Activated T-cell treated with anti-CD3 and anti-CD28 coated beads, Interleukin-2, amount 50 U/mL, for 72 hours (primary cell): ENCODE data around the gene KCNQ4. TPM values are rescaled to one million over a fixed set of nuclear protein-coding genes. Genes with fewer than 3 reads are reported as not detected.

Experiments
- ATAC-seq, 2 donors: fragments of 150-1000 bp; cut with Tn5 transposase; replicated peaks in 1 of 2; 2 replicates each; pipeline ENCODE4 v1.10.0; 2021; ENCODE audit warnings: moderate library complexity in 2 of 2, mild to moderate bottlenecking in 1 of 2
- DNase-seq, 2 donors: peaks; one replicate each; pipeline ENCODE4 v3.0.0; 2021 to 2022; ENCODE audit warnings: mixed read lengths in 1 of 2
- H3K27ac Mint-ChIP-seq: one replicate; pipeline ENCODE4 v1.8.0; 2022; ENCODE audit warnings: mild to moderate bottlenecking, moderate library complexity, mixed read lengths
- H3K27me3 Mint-ChIP-seq: one replicate; pipeline ENCODE4 v1.8.0; 2022; ENCODE audit warnings: low read depth, mixed read lengths
- H3K36me3 Mint-ChIP-seq, 2 donors: one replicate each; pipeline ENCODE4 v1.8.0; 2022; ENCODE audit warnings: mixed read lengths in 2 of 2, mild to moderate bottlenecking in 1 of 2; ENCODE audit not compliant: insufficient read depth in 2 of 2
- H3K4me1 Mint-ChIP-seq: one replicate; pipeline ENCODE4 v1.8.0; 2022; ENCODE audit warnings: low read depth, mixed read lengths
- H3K4me3 Mint-ChIP-seq, 2 donors: one replicate each; pipeline ENCODE4 v1.8.0; 2022; ENCODE audit warnings: mild to moderate bottlenecking in 2 of 2, mixed read lengths in 2 of 2, moderate library complexity in 2 of 2
- H3K9me3 Mint-ChIP-seq, 2 donors: one replicate each; pipeline ENCODE4 v1.8.0; 2022; ENCODE audit warnings: mixed read lengths in 2 of 2
- total RNA-seq, 2 donors: library from RNA; stranded (reverse); gene quantifications; one replicate each; pipeline ENCODE4 v1.2.3, GENCODE V29; 2022

Gene KCNQ4
- total RNA-seq, 2 donors from 2014 or later: 0.58 to 0.60 TPM

GRCh38 chr1:40746344-40747090 is 37.1 kb upstream of the KCNQ4 start:
- no peaks in the 10 kb centered on the region for H3K9me3 Mint-ChIP-seq
- H3K36me3 Mint-ChIP-seq: peaks cover 4 to 25% of the 10 kb centered on the region in 2 donors
- no peak for ATAC-seq
- no peak for DNase-seq
- no peak overlapping the region for H3K4me3 Mint-ChIP-seq
- H3K4me1 Mint-ChIP-seq: peaks cover 50% of the 10 kb centered on the region
- H3K27me3 Mint-ChIP-seq: no peaks in the 10 kb centered on the region
- peak overlapping the region; percentile 17 for H3K27ac Mint-ChIP-seq

GRCh38 chr1:40748841-40749718 is 34.5 kb upstream of the KCNQ4 start:
- H3K27ac Mint-ChIP-seq: no peak overlapping the region
- H3K4me3 Mint-ChIP-seq: no peak overlapping the region
- H3K9me3 Mint-ChIP-seq: no peaks in the 10 kb centered on the region
- no peak for DNase-seq
- H3K4me1 Mint-ChIP-seq: peaks cover 49% of the 10 kb centered on the region
- ATAC-seq: no peak
- peaks cover 6 to 17% of the 10 kb centered on the region in 2 donors for H3K36me3 Mint-ChIP-seq
- no peaks in the 10 kb centered on the region for H3K27me3 Mint-ChIP-seq

GRCh38 chr1:40749817-40750216 is 33.8 kb upstream of the KCNQ4 start:
- Mint-ChIP-seq H3K4me3 (no peak overlapping the region), H3K9me3 (no peaks in the 10 kb centered on the region), H3K27me3 (no peaks in the 10 kb centered on the region), H3K4me1 (peaks cover 53% of the 10 kb centered on the region), H3K27ac (no peak overlapping the region), H3K36me3 (peaks cover 6 to 17% of the 10 kb centered on the region in 2 donors)
- DNase-seq (no peak), ATAC-seq (no peak)

GRCh38 chr1:40750451-40750908 is 33.1 kb upstream of the KCNQ4 start:
- H3K4me3 Mint-ChIP-seq: no peak overlapping the region
- ATAC-seq: no peak
- peaks cover 48% of the 10 kb centered on the region for H3K4me1 Mint-ChIP-seq
- H3K36me3 Mint-ChIP-seq: peaks cover 4 to 17% of the 10 kb centered on the region in 2 donors
- peak overlapping the region; percentile 46 for H3K27ac Mint-ChIP-seq
- H3K27me3 Mint-ChIP-seq: no peaks in the 10 kb centered on the region
- H3K9me3 Mint-ChIP-seq: no peaks in the 10 kb centered on the region
- no peak for DNase-seq

- Mint-ChIP-seq H3K4me3 (no peak overlapping the region), H3K4me1 (peaks cover 34% of the 10 kb centered on the region), H3K9me3 (no peaks in the 10 kb centered on the region), H3K27me3 (no peaks in the 10 kb centered on the region), H3K27ac (peak overlapping the region; percentile 65), H3K36me3 (peaks cover 4 to 15% of the 10 kb centered on the region in 2 donors)
- DNase-seq (no peak), ATAC-seq (peak in 1 of 2 donors; percentile 21)
Measured at GRCh38 chr1:40751802-40752201, 31.8 kb upstream of the KCNQ4 start.

- DNase-seq (no peak), ATAC-seq (peak; percentile 82 to 95)
- H3K4me3 Mint-ChIP-seq: peak overlapping the region; percentile 65 to 93
- no peaks in the 10 kb centered on the region for H3K27me3 Mint-ChIP-seq
- H3K27ac Mint-ChIP-seq: peak overlapping the region; percentile 90
- peaks cover 4 to 11% of the 10 kb centered on the region in 2 donors for H3K36me3 Mint-ChIP-seq
- H3K4me1 Mint-ChIP-seq: peaks cover 32% of the 10 kb centered on the region
- H3K9me3 Mint-ChIP-seq: no peaks in the 10 kb centered on the region
Measured at GRCh38 chr1:40753142-40753882, 30.3 kb upstream of the KCNQ4 start.

- no peak overlapping the region for H3K4me3 Mint-ChIP-seq
- no peaks in the 10 kb centered on the region for H3K9me3 Mint-ChIP-seq
- no peak for DNase-seq
- H3K36me3 Mint-ChIP-seq: peaks cover 4 to 12% of the 10 kb centered on the region in 2 donors
- H3K4me1 Mint-ChIP-seq: peaks cover 32% of the 10 kb centered on the region
- no peak overlapping the region for H3K27ac Mint-ChIP-seq
- no peaks in the 10 kb centered on the region for H3K27me3 Mint-ChIP-seq
- ATAC-seq: no peak
Measured at GRCh38 chr1:40754201-40754600, 29.4 kb upstream of the KCNQ4 start.

- Mint-ChIP-seq H3K4me3 (no peak overlapping the region), H3K9me3 (no peaks in the 10 kb centered on the region), H3K27me3 (no peaks in the 10 kb centered on the region), H3K27ac (no peak overlapping the region), H3K36me3 (peaks cover 4 to 16% of the 10 kb centered on the region in 2 donors), H3K4me1 (peaks cover 32% of the 10 kb centered on the region)
- no peak for ATAC-seq
- DNase-seq: no peak
Measured at GRCh38 chr1:40755067-40755466, 28.5 kb upstream of the KCNQ4 start.

GRCh38 chr1:40756523-40756922 is 27.1 kb upstream of the KCNQ4 start:
- peaks cover 4 to 18% of the 10 kb centered on the region in 2 donors for H3K36me3 Mint-ChIP-seq
- peaks cover 30% of the 10 kb centered on the region for H3K4me1 Mint-ChIP-seq
- H3K27ac Mint-ChIP-seq: no peak overlapping the region
- H3K4me3 Mint-ChIP-seq: no peak overlapping the region
- H3K9me3 Mint-ChIP-seq: no peaks in the 10 kb centered on the region
- no peaks in the 10 kb centered on the region for H3K27me3 Mint-ChIP-seq
- no peak for DNase-seq
- ATAC-seq: no peak

- Mint-ChIP-seq H3K9me3 (no peaks in the 10 kb centered on the region), H3K36me3 (peaks cover 4 to 18% of the 10 kb centered on the region in 2 donors), H3K27ac (no peak overlapping the region), H3K4me1 (peaks cover 27% of the 10 kb centered on the region), H3K27me3 (no peaks in the 10 kb centered on the region), H3K4me3 (no peak overlapping the region)
- no peak for DNase-seq
- no peak for ATAC-seq
Measured at GRCh38 chr1:40757084-40757483, 26.5 kb upstream of the KCNQ4 start.

GRCh38 chr1:40758004-40758403 is 25.6 kb upstream of the KCNQ4 start:
- no peak for ATAC-seq
- no peak for DNase-seq
- H3K27ac Mint-ChIP-seq: no peak overlapping the region
- no peak overlapping the region for H3K4me3 Mint-ChIP-seq
- peaks cover 28% of the 10 kb centered on the region for H3K4me1 Mint-ChIP-seq
- H3K27me3 Mint-ChIP-seq: no peaks in the 10 kb centered on the region
- no peaks in the 10 kb centered on the region for H3K9me3 Mint-ChIP-seq
- peaks cover 3 to 16% of the 10 kb centered on the region in 2 donors for H3K36me3 Mint-ChIP-seq

- peaks cover under 1 to 19% of the 10 kb centered on the region in 2 donors for H3K36me3 Mint-ChIP-seq
- no peak overlapping the region for H3K4me3 Mint-ChIP-seq
- H3K27ac Mint-ChIP-seq: no peak overlapping the region
- no peaks in the 10 kb centered on the region for H3K9me3 Mint-ChIP-seq
- H3K4me1 Mint-ChIP-seq: peaks cover 27% of the 10 kb centered on the region
- no peak for DNase-seq
- ATAC-seq: no peak
- no peaks in the 10 kb centered on the region for H3K27me3 Mint-ChIP-seq
Measured at GRCh38 chr1:40758578-40759343, 24.8 kb upstream of the KCNQ4 start.
